ENCODE data around the gene BRD4. TPM values are rescaled to one million over a fixed set of nuclear protein-coding genes. Genes with fewer than 3 reads are reported as not detected.

Gene BRD4
- polyA plus RNA-seq, 1 donor from 2014 or later, result 3.6 TPM

- Histone ChIP-seq H3K9me2 (ENCODE audit: insufficient read depth, low read length) (no peaks in the 10 kb centered on the region), H3K4me2 (ENCODE audit: low read length) (no peak overlapping the region), H3K4me3 (ENCODE audit: low read length) (peak overlapping the region; percentile 59), H3K27me3 (ENCODE audit: insufficient read depth, low read depth, low read length) (no peaks in the 10 kb centered on the region), H2AFZ (ENCODE audit: low read depth, low read length) (no peak overlapping the region), H3K9me3 (ENCODE audit: low read length) (no peaks in the 10 kb centered on the region), H3K79me2 (replicated peaks; ENCODE audit: insufficient read depth, low read length) (peaks cover 10% of the 10 kb centered on the region), H3K27ac (ENCODE audit: low read length) (no peak overlapping the region), H3K9ac (ENCODE audit: low read length) (peak overlapping the region; percentile 49), H3F3A (ENCODE audit: insufficient read depth, low read length, poor library complexity, severe bottlenecking) (no peaks in the 10 kb centered on the region), H3K36me3 (ENCODE audit: insufficient read depth, low read length) (no peaks in the 10 kb centered on the region), H4K20me1 (ENCODE audit: insufficient read depth) (no peaks in the 10 kb centered on the region)
- TF ChIP-seq EP300 (conservative IDR thresholded peaks at IDR 0.05; ENCODE audit: poor library complexity, severe bottlenecking) (no peak), SMC3 (conservative IDR thresholded peaks at IDR 0.05; ENCODE audit: poor library complexity) (no peak), TAF1 (IDR thresholded peaks at IDR 0.05; ENCODE audit: low read depth) (no peak), RAD21 (conservative IDR thresholded peaks at IDR 0.05) (no peak), MXI1 (conservative IDR thresholded peaks at IDR 0.05; ENCODE audit: poor library complexity, severe bottlenecking) (no peak), EZH2 (IDR thresholded peaks at IDR 0.05; ENCODE audit: borderline replicate concordance, insufficient read depth, low read length, poor library complexity, severe bottlenecking) (no peak), CTCF (IDR thresholded peaks at IDR 0.05; ENCODE audit: poor library complexity, severe bottlenecking) (no peak), POLR2AphosphoS5 (IDR thresholded peaks at IDR 0.05) (no peak)
- TF ChIP-seq, protein P1, sequence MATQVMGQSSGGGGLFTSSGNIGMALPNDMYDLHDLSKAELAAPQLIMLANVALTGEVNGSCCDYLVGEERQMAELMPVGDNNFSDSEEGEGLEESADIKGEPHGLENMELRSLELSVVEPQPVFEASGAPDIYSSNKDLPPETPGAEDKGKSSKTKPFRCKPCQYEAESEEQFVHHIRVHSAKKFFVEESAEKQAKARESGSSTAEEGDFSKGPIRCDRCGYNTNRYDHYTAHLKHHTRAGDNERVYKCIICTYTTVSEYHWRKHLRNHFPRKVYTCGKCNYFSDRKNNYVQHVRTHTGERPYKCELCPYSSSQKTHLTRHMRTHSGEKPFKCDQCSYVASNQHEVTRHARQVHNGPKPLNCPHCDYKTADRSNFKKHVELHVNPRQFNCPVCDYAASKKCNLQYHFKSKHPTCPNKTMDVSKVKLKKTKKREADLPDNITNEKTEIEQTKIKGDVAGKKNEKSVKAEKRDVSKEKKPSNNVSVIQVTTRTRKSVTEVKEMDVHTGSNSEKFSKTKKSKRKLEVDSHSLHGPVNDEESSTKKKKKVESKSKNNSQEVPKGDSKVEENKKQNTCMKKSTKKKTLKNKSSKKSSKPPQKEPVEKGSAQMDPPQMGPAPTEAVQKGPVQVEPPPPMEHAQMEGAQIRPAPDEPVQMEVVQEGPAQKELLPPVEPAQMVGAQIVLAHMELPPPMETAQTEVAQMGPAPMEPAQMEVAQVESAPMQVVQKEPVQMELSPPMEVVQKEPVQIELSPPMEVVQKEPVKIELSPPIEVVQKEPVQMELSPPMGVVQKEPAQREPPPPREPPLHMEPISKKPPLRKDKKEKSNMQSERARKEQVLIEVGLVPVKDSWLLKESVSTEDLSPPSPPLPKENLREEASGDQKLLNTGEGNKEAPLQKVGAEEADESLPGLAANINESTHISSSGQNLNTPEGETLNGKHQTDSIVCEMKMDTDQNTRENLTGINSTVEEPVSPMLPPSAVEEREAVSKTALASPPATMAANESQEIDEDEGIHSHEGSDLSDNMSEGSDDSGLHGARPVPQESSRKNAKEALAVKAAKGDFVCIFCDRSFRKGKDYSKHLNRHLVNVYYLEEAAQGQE (IDR thresholded peaks at IDR 0.05; ENCODE audit: borderline replicate concordance), result no peak
Observed at GRCh38 chr19:15199661-15200552, 132.4 kb downstream of the BRD4 start.

GRCh38 chr19:15198951-15199660 is 133.2 kb downstream of the BRD4 start:
- Histone ChIP-seq H3K79me2 (replicated peaks; ENCODE audit: insufficient read depth, low read length) (peaks cover 11% of the 10 kb centered on the region), H3K4me3 (ENCODE audit: low read length) (peak overlapping the region; percentile 59), H3K4me2 (ENCODE audit: low read length) (no peak overlapping the region), H3K27ac (ENCODE audit: low read length) (no peak overlapping the region), H3K36me3 (ENCODE audit: insufficient read depth, low read length) (no peaks in the 10 kb centered on the region), H3K27me3 (ENCODE audit: insufficient read depth, low read depth, low read length) (no peaks in the 10 kb centered on the region), H3K9me2 (ENCODE audit: insufficient read depth, low read length) (no peaks in the 10 kb centered on the region), H2AFZ (ENCODE audit: low read depth, low read length) (no peak overlapping the region), H3F3A (ENCODE audit: insufficient read depth, low read length, poor library complexity, severe bottlenecking) (no peaks in the 10 kb centered on the region), H3K9me3 (ENCODE audit: low read length) (no peaks in the 10 kb centered on the region), H4K20me1 (ENCODE audit: insufficient read depth) (no peaks in the 10 kb centered on the region), H3K9ac (ENCODE audit: low read length) (peak overlapping the region; percentile 49)
- TF ChIP-seq MXI1 (conservative IDR thresholded peaks at IDR 0.05; ENCODE audit: poor library complexity, severe bottlenecking), result no peak
- no peak for TF ChIP-seq TAF1 (IDR thresholded peaks at IDR 0.05; ENCODE audit: low read depth)
- no peak for TF ChIP-seq EP300 (conservative IDR thresholded peaks at IDR 0.05; ENCODE audit: poor library complexity, severe bottlenecking)
- TF ChIP-seq EZH2 (IDR thresholded peaks at IDR 0.05; ENCODE audit: borderline replicate concordance, insufficient read depth, low read length, poor library complexity, severe bottlenecking), result no peak
- TF ChIP-seq POLR2AphosphoS5 (IDR thresholded peaks at IDR 0.05), result no peak
- TF ChIP-seq, protein P1 (IDR thresholded peaks at IDR 0.05; ENCODE audit: borderline replicate concordance), result no peak
- no peak for TF ChIP-seq SMC3 (conservative IDR thresholded peaks at IDR 0.05; ENCODE audit: poor library complexity)
- no peak for TF ChIP-seq RAD21 (conservative IDR thresholded peaks at IDR 0.05)
- no peak for TF ChIP-seq CTCF (IDR thresholded peaks at IDR 0.05; ENCODE audit: poor library complexity, severe bottlenecking)

All from neural cell (in vitro differentiated cells).